NCI-H2107 treated with DMSO at 0.1 percent for 48 hours (cell line): Measurements from ENCODE around the gene WDR75.
"Not testable (repeated sequence)": the region's sequence is repeated elsewhere in the genome, so short reads cannot be mapped to it uniquely, and the experiment has no call there.

Source experiments
- DNase-seq: peaks from one replicate; lab custom pipeline; 2025; ENCODE audit not compliant: unreplicated experiment; lab: John Stamatoyannopoulos, UW

The WDR75 gene

GRCh38 chr2:189440947-189441708 lies at the start of gene WDR75:
TSS of gene WDR75 (plus strand) at chr2:189441474. CDS start at chr2:189441493, 19 bp downstream.
- peak; percentile 94 for DNase-seq

DNA sequence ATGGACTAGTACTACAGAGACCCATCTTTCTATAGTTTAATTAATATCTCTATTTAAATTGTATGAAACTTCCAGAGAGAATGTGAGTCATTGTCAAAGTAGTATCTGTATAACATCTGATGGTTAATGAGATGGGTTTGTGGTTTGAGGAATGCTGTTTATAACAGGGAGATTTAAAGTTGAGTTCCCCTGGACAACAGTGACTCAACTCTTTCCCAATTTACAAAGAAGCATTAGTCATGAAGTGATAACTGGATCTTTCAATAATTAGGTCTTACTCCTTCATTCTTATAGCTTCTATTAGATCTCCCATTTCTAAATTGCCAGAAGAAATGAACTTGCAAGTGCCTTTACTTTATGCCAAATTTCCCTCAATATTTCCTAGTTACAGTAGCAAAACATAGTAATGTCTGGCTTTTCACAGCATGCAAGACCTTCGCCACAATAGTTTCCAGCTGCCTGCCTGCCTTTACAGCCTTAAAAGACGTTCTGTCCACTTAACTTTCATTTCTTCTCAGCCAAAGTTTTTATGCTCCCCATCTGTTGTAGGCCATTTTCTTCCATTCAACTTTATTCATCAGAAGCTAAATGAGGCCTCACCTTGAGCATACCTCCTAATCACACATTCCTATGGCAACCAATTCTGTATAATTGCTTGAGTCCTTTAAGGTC lies 47.7 kb upstream of the WDR75 start:
- DNase-seq = no peak

GRCh38 chr2:189394525-189394924 lies 46.7 kb upstream of the WDR75 start:
- DNase-seq = no peak

DNA sequence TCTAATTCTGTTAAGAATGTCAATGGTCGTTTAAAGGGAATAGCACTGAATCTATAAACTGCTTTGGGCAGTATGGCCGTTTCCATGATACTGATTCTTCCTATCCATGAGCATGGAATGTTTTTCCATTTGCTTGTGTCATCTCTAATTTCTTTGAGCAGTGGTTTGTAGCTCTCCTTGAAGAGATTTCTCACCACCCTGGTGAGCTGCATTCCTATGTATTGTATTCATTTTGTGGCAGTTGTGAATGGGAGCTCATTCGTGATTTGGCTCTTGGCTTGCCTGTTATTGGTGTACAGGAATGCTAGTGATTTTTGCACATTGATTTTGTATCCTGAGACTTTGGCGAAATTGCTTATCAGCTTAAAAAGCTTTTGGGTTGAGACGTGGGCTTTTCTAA lies 38.3 kb upstream of the WDR75 start:
- DNase-seq = no peak

DNA sequence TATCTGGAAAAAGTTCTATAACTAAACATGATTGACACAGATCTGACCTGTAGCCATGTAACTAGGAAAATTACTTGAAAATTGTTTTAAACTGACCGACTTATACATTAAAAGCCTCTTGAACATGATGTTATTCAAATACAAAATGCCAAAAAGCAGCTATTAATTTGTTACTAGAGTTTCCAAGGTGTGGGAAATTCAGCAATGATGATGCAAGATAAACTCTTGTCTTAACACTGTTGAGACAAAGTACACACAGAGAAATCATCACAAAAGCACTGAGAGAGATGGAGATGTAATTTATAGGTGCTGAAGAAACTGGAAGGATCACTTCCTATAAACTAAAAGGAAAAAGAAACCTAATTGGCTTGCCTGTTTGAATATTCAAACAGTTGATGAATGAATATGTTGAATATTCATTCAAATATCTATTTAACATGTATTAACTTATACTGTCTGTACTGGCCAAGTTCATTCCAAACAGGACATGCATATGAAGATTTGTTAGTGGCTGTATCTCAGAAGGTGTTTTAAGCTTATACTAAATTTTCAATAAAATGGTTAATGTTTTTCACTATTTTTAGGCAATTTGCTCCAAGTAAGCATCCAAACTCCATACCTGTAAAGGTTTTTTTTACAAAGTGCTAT lies 34.6 kb upstream of the WDR75 start:
- DNase-seq = no peak

DNA sequence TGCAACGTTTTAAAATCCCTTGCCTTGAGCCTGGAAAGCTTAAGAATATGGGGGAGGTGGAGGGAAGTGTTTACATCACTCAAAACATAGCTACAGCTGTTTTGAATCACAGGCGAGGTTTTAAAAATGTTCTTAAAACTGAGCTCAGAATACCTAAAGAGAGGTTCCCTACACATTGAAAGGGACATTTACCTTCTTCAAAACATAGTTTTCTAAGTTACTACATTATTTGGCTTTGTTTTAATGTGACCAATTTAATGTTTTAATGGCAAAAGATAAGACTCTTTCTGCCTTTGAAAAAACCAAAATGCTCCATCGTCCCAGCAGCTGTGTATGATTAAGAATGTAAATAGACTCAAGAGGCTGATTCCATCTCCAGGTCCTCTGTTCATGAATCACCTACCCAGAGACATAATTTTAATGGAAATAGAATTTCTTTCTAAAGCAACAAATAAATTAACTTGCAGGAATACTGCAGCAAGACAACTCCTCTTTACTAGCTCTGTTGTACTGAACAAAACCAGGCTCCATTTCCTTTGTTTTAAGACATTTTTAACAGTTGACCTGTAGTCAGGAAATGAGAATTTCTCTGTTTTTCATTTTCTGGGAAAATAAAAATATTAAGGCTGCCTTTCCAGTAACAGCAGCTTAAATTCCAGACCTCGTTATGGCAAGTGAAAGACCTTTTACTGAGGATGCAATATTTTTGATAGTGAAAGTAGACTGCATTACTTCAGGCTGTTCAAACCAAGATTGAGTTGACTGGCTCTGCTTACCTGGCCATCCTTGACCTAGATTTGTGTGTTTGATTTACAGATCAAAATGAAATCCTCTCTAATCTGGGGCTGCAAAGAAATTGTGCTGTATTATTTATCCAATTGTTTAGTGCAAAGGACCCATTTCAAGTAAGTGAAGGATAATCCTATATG lies 33.7 kb upstream of the WDR75 start:
- no peak for DNase-seq

DNA sequence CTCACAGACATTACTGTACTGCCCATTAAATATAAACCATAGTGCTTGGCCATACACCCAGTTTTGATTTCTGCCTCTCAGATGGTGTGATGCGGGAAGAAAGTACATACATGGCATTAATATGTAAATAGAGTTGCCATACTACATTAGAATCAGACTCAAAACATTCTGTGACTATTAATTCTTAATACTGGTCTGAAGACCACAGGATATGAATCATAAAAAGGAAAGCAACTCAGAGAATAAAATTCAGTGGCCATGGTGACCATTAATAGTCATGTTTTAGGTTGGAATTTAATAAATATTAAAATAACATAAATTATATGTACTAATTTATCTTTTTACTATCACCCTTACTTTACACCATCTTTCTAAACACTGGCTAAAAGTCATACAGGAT lies 33.0 kb upstream of the WDR75 start:
- DNase-seq = no peak

- no peak for DNase-seq
Observed at GRCh38 chr2:189409131-189409530, 32.1 kb upstream of the WDR75 start.

DNA sequence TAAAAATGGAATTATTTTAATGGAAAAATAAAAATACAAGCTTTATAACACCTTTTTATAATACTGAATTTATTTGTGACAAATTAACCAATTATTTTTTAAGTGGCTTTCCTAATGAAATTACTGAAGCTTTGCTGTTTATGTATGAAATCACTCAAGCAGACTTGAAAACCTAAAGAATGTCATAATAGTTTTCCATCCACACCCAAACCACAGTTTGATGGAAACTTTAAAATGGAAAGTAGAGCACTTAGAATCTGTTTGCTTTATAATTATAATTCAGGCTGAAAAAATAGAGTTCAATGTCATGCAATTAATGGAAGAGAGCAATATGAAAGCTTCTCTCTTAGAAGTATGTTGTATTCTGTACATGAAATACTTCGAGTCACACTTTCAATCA lies 31.6 kb upstream of the WDR75 start:
- no peak for DNase-seq

GRCh38 chr2:189411860-189412259 lies 29.4 kb upstream of the WDR75 start:
- DNase-seq = no peak

DNA sequence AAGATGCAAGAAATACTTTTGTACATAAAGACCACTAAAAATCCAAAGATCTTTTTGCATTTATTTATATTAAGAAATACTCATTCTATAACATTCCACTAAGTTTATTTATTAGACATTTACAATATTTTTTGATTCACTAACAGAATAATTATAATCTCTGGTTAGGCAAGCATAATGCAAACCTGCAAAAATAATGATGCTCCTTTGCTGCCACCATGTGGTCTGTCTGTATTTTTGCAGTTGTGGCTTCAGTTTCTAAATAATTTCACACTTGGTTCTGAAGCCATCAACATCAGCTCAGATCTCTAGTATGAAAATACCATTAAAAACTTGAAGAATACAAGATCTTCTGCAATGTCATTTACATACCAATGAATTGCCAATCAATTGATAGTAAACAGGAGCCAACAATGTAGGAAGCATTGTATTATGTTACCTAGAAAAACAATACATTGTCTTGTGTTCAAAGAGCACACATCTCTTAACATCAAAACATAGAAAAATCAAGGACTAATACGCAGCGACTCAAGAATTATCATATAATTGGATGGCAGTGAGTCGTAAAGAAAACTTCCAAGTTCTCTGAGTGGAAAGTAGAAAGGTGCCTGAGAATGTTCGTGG lies 28.8 kb upstream of the WDR75 start:
- DNase-seq = peak; percentile 2

DNA sequence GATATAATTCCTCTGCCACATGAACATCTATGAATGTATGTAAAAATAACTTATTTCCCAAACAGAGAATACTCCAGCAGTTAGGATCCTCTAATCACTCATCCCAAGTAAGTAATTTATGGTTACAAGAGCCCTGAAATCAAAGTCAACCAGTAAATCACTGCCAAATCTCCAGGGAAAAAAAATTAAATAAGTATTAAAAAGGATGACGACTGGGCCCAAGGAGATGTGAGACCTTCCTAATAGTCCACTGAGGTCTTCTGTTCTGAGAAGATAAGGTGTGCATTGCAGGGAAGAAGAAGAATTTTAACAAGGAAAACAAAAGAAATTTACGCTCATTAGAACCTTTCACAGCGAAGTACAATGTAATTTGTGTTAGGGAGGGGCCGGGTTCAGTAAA lies 28.0 kb upstream of the WDR75 start:
- DNase-seq = no peak

GRCh38 chr2:189421644-189422043 lies 19.6 kb upstream of the WDR75 start:
- DNase-seq = no peak

DNA sequence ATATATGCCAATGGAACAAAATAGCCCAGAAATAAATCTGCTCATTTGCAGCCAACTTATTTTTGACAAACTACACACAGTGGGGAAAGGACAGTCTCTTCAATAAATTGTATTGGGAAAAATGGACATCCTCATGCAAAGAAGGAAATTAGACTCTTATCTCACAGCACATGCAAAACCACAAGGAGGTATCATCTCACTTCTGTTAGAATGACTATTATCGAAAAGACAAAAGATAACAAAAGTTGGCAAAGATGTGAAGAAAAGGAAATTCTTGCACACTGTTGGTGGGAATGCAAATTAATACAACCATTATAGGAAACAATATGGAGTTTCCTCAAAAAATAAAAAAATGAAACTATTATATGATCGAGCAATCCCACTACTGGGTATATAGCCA lies 16.3 kb upstream of the WDR75 start:
- DNase-seq = no peak

GRCh38 chr2:189425676-189426075 lies 15.6 kb upstream of the WDR75 start:
- DNase-seq = no peak

DNA sequence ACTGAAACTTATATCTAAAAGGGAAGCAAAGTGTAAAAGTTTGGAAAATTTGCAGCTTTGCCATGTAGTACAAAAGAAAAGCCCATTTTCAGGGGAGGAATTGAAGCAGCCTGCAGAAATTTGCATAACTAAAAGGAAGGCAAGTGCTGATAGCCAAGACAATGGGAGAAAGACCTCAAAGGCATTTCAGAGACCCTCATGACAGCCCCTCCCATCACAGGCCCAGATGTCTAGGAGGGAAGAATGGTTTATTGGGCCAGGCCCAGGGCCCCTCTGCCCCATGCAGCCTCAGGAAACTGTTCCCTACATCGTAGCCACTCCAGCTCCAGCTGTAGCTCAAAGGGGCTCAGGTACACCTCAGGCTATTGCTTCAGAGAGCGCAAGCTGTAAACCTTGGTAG lies 14.4 kb upstream of the WDR75 start:
- no peak for DNase-seq

DNA sequence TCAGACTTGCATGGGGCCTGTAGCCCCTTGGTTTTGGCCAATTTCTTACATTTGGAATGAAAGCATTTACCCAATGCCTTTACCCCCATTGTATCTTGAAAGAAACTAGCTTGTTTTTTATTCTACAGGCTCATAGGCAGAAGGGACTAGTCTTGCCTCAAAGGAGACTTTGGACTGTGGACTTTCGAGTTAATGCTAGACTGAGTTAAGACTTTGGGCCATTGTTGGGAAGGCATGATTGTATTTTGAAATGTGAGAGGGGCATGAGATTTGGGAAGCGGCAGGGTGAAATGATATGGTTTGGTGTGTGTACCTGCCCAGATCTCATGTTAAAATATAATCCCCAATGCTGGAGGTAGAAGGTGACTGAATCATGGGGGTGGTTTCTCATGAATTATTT lies 13.4 kb upstream of the WDR75 start:
- no peak for DNase-seq

DNA sequence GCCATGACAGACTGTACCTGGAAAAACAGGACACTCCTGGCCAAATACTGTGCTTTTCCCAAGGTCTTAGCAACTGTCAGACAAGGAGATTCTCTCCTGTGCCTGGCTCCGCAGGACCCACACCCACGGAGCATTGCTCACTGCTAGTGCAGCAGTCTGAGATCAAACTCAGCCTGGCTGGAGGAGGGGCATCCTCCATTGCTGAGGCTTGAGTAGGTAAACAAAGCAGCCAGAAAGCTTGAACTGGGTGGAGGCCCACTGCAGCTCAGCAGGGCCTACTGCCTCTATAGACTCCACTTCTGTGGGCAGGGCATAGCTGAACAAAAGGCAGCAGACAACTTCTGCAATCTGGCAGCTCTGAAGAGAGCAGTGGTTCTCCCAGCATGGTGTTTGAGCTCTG lies 10.8 kb upstream of the WDR75 start:
- DNase-seq = not testable (repeated sequence)

DNA sequence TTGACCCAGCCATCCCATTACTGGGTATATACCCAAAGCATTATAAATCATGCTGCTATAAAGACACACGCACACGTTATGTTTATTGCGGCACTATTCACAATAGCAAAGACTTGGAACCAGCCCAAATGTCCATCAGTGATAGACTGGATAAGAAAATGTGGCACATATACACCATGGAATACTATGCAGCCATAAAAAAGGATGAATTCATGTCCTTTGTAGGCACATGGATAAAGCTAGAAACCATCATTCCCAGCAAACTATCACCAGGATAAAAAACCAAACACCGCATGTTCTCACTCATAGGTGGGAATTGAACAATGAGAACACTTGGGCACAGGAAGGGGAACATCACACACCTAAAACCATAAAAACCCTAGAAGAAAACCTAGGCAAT lies 5.5 kb upstream of the WDR75 start:
- DNase-seq = not testable (repeated sequence)

DNA sequence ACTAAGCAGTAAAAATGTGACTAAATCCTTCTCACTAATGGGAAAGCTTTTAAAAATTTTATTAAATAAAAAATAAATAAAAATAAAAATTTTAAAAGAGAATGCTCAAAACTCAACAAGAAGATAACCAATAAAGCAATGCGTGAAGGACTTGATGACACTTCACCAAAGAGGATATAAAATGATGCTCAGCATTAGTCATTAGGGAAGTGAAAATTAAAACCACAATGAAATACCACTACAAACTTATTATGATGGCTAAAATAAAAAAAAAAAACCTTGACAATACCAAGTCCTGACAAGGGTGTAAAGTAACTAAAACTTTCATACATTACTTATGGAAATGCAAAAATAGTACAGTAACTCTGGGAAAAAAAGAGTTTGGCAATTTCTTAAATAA lies 3.3 kb upstream of the WDR75 start:
- no peak for DNase-seq

- no peak for DNase-seq
Observed at GRCh38 chr2:189439342-189439741, 1.9 kb upstream of the WDR75 start.
